ENCODE data around the gene MMP13.

- TF ChIP-seq, protein P1, sequence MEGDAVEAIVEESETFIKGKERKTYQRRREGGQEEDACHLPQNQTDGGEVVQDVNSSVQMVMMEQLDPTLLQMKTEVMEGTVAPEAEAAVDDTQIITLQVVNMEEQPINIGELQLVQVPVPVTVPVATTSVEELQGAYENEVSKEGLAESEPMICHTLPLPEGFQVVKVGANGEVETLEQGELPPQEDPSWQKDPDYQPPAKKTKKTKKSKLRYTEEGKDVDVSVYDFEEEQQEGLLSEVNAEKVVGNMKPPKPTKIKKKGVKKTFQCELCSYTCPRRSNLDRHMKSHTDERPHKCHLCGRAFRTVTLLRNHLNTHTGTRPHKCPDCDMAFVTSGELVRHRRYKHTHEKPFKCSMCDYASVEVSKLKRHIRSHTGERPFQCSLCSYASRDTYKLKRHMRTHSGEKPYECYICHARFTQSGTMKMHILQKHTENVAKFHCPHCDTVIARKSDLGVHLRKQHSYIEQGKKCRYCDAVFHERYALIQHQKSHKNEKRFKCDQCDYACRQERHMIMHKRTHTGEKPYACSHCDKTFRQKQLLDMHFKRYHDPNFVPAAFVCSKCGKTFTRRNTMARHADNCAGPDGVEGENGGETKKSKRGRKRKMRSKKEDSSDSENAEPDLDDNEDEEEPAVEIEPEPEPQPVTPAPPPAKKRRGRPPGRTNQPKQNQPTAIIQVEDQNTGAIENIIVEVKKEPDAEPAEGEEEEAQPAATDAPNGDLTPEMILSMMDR (conservative IDR thresholded peaks at IDR 0.05; ENCODE audit: low read depth, low read length) = no peak
- TF ChIP-seq EZH2 (IDR thresholded peaks at IDR 0.05; ENCODE audit: low read length, unreplicated experiment) = no peak
- TF ChIP-seq EZH2phosphoT487 (IDR thresholded peaks at IDR 0.05; ENCODE audit: borderline replicate concordance, low read length) = no peak; the same call in 1 of the 2 replicates
Measured at GRCh38 chr11:102950622-102951081, 4.9 kb downstream of the MMP13 start.

Measured in PC-3 (cell line).